Stimulated activated naive CD4-positive, alpha-beta T cell treated with Interleukin-2 at 50 U/mL for 16 hours (primary cell): ENCODE results near the gene CYBRD1.

Source experiments
- DNase-seq: peaks from one replicate; lab custom pipeline; 2025; lab: John Stamatoyannopoulos, UW

CYBRD1 gene

GRCh38 chr2:171553858-171554257 is 31.6 kb downstream of the CYBRD1 start:
- DNase-seq, result no peak

DNA sequence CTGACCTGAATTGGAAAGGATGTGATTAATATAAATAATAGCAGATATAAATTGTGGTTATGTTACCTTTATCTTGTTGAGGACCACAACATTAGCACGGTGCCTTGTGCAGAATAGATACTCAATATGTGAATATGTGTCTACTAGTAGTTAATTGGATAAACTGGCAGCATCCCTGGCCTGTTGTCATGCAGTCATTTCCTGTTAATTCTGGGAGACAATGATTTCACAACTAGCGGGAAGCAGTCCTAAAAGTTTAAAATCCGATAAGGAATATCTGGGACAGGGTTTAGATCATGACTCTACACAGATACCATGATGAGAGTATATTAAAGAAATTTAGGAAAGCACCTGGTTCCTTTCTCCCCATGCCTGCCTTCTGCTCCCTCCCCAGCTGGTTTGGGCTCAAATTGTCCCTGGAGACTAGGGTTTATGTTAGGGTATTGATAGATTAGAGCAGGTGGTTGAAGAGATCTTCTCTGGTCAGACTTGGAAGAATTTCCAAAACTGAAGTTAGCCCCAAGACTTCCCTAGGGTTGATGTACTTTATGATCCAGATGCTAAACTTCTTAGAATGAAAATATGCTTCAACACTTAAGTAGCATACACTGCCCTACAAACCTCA is 32.8 kb downstream of the CYBRD1 start:
- DNase-seq, result no peak

- DNase-seq, result no peak
Observed at GRCh38 chr2:171557363-171557762, 35.1 kb downstream of the CYBRD1 start.

DNA sequence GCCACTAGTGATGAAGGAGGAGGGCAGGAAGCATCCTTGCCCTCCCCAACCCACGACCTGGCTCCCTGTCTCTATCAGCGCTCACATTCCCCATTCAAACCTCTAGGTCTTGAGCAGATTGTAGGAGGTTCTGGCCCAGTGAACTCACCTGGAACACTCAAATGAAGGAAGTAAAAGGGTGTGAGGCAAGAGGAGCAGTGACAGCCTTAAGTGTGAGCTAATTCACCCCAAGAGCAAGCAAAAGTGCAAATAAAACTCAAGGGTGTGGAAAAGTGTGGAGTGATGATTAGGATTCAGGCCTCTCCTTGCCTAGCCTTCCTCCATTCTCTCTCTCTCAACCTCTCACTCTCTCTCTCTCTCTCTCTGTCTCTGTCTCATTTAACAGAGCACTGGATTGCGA is 41.0 kb downstream of the CYBRD1 start:
- no peak for DNase-seq

GRCh38 chr2:171564463-171564862 is 42.2 kb downstream of the CYBRD1 start:
- DNase-seq, result no peak

GRCh38 chr2:171566057-171566456 is 43.8 kb downstream of the CYBRD1 start:
- no peak for DNase-seq

DNA sequence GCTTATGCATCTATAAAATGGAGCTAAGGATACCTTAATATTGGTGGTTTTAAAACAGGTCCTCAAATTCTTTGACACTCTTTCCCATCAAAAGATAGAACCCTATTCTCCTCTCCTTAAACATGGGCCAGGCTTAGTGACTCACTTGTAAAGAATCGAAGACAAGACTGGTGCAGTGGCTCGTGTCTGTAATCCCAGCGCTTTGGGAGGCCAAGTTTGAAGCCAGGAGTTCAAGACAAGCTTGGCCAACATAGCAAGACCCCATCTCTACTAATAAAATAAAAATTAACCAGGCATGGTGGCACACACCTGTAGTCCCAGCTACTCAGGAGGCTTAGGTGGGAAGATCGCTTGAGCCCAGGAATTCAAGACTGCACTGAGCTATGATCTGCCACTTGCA is 44.5 kb downstream of the CYBRD1 start:
- DNase-seq, result no peak

DNA sequence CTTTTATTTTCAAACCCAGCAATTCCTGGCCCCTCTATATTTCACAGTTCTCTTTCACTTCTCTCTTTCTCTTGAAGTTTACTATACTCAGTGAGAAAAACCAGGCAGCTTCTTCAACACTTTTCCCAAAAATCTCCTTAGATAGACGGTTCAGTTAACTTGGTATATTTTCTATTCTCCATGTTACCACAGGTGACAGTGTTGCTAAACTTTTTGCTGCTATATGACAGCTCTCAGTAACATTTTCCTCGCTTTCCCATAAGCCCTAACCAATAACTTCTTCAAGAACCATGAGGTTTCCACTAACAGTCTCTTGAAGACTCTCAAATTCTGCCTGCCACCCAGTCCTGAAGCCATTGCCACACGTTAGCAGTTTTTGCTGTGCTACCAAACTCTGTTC is 45.8 kb downstream of the CYBRD1 start:
- no peak for DNase-seq

- DNase-seq, result no peak
Observed at GRCh38 chr2:171571721-171572120, 49.4 kb downstream of the CYBRD1 start.

DNA sequence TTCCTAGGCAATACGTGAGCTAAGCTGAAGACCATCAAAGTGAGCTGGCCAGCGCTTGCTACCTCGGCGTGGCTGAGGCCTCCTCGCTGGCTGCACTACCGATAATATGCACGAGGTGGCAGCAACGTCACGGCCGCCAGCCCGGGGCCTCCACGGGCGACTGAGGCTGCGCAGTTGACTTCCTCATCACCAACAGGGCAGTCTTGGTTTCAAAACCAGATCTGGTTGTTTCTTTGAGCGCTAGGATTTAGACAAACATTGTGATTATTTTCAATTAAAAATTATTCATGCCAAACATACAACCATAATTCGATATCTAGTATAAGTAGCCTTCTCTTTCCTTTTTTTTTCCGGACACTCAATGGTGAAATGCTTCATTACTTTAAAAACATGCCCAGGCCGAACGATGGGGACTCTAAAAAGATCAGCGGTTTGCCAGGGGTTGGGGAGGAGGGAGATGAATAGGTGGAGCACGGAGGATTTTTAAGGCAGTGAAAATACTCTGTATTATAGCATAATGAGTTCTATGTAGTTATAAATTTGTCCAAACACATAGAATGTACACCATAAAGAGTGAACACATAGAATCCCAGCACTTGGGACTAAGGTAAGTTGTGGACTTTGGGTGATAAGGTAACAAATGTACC is 52.0 kb downstream of the CYBRD1 start:
- DNase-seq, result peak; percentile 78

DNA sequence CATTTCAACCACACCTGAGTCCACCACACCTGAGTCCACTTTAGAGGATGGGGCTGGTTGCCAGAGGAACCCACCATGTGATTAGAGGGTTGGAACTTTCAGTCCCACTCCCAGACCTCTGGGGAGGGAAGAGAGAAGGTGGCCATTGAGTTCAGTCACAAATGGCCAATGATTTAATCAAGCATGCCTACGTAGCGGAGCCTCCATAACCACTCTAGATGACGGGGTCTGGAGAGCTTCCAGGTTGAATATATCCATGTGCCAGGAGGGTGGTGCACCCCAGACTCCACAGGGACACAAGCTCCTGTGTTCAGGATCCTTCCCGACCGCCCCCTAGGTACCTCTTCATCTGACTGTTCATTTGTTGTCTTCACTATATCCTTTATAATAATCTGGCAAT is 53.3 kb downstream of the CYBRD1 start:
- no peak for DNase-seq

DNA sequence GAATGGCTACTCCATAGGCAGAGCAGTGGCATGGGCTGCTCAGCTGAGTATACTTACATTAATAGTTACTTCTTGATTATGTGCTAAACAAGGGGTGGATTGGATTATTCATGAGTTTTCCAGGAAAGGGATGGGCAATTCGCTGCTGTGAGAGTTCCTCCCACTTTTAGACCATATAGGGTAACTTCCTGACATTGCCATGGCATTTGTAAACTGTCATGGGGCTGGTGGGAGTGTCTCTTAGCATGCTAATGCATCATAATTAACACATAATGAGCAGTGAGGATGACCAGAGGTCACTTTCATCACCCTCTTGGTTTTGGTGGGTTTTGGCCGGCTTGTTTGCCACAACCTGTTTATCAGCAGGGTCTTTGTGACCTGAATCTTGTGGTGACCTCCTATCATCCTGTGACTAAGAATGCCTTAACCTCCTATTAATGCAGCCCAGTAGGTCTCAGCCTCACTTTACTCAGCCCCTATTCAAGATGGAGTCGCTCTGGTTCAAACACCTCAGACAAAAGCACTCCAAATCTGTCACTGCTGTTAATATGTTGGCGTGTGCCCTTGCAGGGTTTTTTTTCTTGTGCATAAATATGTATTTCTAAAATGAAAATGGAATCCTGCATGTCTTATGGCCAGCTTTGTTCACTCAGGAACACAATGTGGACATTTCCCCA is 56.0 kb downstream of the CYBRD1 start:
- no peak for DNase-seq

DNA sequence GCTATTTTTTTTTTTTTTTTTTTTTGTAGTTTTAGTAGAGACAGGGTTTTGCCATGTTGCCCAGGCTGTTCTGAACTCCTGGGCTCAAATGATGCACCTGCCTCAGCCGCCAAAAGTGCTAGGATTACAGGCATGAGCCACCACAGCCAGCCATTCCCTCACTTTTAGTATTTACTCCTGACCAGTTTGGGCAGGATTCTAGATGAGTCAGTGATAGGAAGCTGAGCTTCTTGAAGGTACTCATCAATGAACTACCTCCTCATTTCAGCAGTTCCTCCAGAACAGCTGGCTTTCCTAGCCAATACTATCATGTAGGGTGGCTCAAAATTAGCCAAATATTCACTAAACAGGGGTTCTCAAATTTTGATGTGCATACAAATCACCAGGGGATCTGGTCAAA is 57.2 kb downstream of the CYBRD1 start:
- no peak for DNase-seq

GRCh38 chr2:171583566-171583965 is 61.3 kb downstream of the CYBRD1 start:
- DNase-seq, result no peak

- no peak for DNase-seq
Observed at GRCh38 chr2:171584001-171584400, 61.7 kb downstream of the CYBRD1 start.

DNA sequence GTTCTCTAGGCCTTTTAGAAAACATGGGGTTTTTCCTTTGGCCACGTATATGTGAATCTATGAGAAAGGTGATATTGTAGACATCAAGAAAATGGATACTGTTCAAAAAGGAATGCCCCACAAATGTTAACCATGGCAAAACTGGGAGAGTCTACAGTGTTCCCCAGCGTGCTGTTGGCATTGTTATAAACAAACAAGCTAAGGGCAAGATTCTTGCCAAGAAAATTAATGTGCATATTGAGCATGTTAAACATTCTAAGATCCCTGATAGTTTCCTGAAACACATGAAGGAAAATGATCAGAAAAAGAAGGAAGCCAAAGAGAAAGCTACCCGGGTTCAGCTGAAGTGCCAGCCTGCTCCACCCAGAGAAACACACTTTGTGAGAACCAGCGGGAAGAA is 64.9 kb downstream of the CYBRD1 start:
- DNase-seq, result no peak

GRCh38 chr2:171587567-171587966 is 65.3 kb downstream of the CYBRD1 start:
- DNase-seq, result no peak

GRCh38 chr2:171590116-171590515 is 67.8 kb downstream of the CYBRD1 start:
- DNase-seq, result no peak

DNA sequence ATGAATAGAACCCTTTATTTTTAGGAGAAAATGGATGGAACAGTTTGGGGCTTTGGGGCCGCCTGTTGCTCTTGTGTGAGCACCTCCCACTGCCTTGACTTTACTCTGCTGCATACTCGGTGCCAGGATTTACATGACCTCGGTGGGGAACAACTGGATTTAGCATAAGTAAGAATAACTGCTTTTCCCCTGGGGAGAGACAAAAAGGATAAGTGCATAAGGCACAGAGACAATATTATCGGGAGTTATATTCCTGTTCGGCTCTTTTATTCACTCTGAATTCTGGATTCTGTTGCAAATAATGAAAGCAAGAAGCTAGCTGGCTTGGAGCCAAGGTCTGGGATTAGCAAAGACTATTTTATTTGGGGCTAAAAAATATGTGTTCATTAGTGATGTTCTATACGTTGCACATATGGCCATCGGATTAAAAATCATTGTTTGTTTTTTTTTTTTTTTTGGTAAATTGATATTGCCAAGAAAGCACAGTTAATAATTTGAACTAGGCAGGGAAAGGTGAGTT is 69.8 kb downstream of the CYBRD1 start:
- no peak for DNase-seq

- no peak for DNase-seq
Observed at GRCh38 chr2:171595456-171595855, 73.2 kb downstream of the CYBRD1 start.

DNA sequence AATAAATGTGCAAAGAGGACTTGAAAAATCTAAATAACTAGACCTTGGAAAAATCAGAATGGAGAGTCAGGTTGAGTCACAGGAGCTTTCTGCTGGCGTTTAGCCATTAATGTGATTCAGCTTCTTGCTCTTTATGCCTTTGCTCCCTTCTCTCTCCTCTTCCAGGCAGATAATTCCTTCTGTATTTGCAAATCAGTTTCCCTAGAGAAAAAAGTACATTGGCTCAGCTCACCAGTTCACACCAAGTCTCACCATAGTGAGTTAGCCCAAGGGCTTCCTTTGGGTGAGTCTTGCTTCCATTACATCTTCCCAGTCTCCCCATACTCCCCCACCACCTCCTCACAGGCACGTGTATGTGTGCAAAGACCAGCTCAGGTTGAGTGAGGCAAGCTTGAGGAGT is 73.6 kb downstream of the CYBRD1 start:
- DNase-seq, result no peak

DNA sequence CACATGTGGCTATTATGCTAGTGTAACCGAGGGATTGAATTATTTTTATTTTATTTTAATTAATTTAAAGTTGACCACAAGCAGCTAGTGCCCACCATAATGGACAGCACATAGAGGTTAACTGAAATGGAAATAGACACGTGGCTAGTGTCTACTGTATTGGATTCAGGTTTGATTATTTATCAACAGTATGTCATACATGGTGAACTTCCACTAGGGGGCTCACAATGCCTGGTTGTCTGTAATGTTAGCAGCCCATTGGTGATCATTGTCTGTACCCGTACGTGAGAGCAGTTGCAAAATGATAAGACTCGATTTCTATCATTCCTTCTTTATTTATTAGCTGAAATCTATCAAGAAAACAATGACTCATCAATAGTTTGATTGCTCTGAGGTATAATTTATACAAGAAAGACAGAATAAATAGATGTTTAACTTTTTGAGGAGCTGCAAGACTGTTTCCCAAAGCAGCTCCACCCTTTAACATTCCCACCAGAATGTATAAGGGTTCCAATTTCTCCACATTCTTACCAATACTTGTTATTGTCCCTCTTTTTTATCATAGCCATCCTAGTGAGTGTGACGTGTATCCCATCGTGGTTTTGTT is 76.5 kb downstream of the CYBRD1 start:
- peak; percentile 5 for DNase-seq

- DNase-seq, result no peak
Observed at GRCh38 chr2:171600126-171600525, 77.9 kb downstream of the CYBRD1 start.
